T-helper 2 cell treated with Interferon-gamma antibody and Interleukin-4, amounts not matched to agents 100 ng/mL and 5 ng/mL, for 36 hours (primary cell): ENCODE measurements around the gene ZBTB47. TPM values are rescaled to one million over a fixed set of nuclear protein-coding genes. Genes with fewer than 3 reads are reported as not detected.

ENCODE experiments used
- intact Hi-C: fragments of 100-400 bp; cut with micrococcal nuclease; formaldehyde crosslinking; loops from one replicate; pipeline ENCODE4 v1.15.1; 2023
- total RNA-seq: library from RNA; stranded (reverse); gene quantifications from 2 replicates; pipeline ENCODE4 v1.2.3, GENCODE V29; 2022

The ZBTB47 gene
- total RNA-seq, 1 donor from 2014 or later, result 0.32 TPM

- intact Hi-C loops, result no loop called here
Measured at GRCh38 chr3:42683875-42684598, 30.5 kb downstream of the ZBTB47 start.

- intact Hi-C loops, result no loop called here
Measured at GRCh38 chr3:42684632-42685362, 31.3 kb downstream of the ZBTB47 start.

GRCh38 chr3:42685363-42685881 lies 31.9 kb downstream of the ZBTB47 start, which contains the start of gene KLHL40:
TSS of gene KLHL40 (plus strand) at chr3:42685537. CDS start at chr3:42685619, 82 bp downstream.
- intact Hi-C loops, result no loop called here

GRCh38 chr3:42685891-42686820 lies 32.7 kb downstream of the ZBTB47 start:
- intact Hi-C loops, result no loop called here

GRCh38 chr3:42686832-42687650 lies 33.5 kb downstream of the ZBTB47 start:
- intact Hi-C loops, result no loop called here

GRCh38 chr3:42688016-42688415 lies 34.5 kb downstream of the ZBTB47 start:
- intact Hi-C loops, result no loop called here

- intact Hi-C loops, result no loop called here
Measured at GRCh38 chr3:42688487-42689420, 35.3 kb downstream of the ZBTB47 start.

GRCh38 chr3:42689421-42690014 lies 36.0 kb downstream of the ZBTB47 start:
- intact Hi-C loops, result no loop called here

GRCh38 chr3:42690191-42690590 lies 36.7 kb downstream of the ZBTB47 start:
- intact Hi-C loops, result no loop called here

GRCh38 chr3:42690766-42691680 lies 37.5 kb downstream of the ZBTB47 start:
- intact Hi-C loops, result no loop called here

- intact Hi-C loops, result no loop called here
Measured at GRCh38 chr3:42691816-42692666, 38.5 kb downstream of the ZBTB47 start.

GRCh38 chr3:42692667-42693529 lies 39.4 kb downstream of the ZBTB47 start:
- intact Hi-C loops, result no loop called here

GRCh38 chr3:42693530-42693930 lies 40.0 kb downstream of the ZBTB47 start:
- intact Hi-C loops, result no loop called here

- intact Hi-C loops, result no loop called here
Measured at GRCh38 chr3:42694366-42694765, 40.9 kb downstream of the ZBTB47 start.

GRCh38 chr3:42696356-42697288 lies 43.1 kb downstream of the ZBTB47 start:
- intact Hi-C loops, result no loop called here
